HG03060 (cell line): ENCODE results near the gene HEATR9.
"Not testable (repeated sequence)": the region's sequence is repeated elsewhere in the genome, so short reads cannot be mapped to it uniquely, and the experiment has no call there.

Source experiments
- ATAC-seq: cut with Tn5 transposase; IDR thresholded peaks from one replicate; pipeline ENCODE4 v1.9.1; 2021; ENCODE audit warnings: low read depth, moderate number of reproducible peaks; ENCODE audit not compliant: unreplicated experiment

The HEATR9 gene, protein sequence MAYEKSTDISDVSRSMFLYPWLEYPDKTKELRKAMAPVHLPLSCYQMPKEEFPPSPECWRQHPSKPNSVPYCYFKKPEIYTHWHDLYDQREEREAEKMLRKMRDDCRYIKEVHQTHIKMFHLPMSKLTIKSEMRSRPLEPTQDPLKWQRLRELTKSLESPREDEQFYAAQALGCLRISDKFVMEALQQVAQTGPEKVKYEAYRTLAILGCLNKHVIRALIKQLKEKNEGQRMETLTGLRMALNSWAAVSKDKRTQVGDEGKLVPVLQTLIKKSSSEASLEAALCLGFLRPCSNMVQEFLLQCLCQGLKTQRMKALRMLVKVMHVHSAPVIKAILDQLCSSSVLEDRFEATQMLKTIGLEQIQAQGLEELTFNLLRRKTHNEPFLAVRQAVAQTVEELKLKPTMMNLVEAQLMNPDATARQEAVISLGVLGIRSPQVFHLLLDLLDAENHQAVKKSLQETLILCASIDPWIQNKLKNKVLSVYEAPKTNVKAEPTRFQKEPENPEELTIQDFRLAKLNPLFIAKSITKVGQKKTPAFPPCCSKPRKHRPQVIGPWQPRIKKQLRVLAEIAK

DNA sequence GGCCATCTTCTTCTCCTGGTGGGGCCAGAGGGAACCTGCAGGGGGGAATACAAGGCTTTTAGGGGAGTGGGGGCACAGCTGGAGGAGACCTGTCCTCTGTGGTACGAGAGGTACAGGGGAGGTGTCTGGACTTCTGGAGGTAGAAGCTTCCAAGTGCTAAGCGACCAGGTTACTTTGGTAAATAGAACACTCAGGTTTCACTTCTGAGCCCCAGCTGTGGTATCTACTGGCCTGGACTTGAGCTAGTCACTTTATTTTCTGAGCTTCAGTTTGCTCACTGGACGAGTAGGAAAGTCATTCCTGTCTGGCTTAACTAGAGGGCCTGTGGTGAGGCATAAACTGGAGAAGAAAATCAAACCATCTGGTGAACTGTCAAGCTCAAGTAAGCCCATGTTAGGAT lies at the start of gene HEATR9:
HEATR9 (minus strand) TSS at position 155 of the 400 bp plus-strand sequence; CDS start at position 6, 149 bp downstream.
- ATAC-seq: no peak

DNA sequence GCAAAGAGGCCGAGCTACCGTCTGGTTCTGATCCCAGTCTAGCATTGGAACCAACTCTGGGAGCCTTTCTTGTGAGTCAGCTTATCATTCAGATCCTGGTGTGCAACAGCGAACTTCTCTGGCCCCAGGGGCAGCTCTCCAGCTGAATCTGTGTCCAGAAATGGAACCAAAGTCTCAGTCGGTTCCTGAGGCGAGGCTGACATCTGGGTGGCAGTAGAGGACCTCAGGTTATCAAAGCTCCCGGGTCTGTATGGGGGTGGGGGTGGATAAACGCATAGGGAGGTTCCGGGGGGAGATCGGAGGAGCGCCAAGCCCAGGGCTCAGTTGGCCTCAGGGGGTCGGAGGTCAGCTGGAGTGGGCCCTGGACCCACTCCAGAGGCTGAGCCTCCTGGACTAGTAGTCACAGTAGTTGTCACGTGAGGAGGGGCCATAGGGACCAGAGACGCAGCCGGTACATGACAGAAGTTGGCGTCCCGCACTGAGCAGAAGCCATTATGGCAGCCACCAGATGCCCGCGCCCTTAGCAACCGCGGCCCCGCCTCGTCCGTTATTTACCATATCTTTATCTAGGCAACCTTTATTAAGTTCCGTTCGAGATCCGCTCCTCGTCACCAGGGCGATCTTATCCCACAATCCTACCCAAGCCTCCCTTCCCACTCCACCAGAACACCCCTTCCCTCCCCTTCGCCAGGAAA lies 49.0 kb upstream of the HEATR9 start:
- no peak for ATAC-seq

DNA sequence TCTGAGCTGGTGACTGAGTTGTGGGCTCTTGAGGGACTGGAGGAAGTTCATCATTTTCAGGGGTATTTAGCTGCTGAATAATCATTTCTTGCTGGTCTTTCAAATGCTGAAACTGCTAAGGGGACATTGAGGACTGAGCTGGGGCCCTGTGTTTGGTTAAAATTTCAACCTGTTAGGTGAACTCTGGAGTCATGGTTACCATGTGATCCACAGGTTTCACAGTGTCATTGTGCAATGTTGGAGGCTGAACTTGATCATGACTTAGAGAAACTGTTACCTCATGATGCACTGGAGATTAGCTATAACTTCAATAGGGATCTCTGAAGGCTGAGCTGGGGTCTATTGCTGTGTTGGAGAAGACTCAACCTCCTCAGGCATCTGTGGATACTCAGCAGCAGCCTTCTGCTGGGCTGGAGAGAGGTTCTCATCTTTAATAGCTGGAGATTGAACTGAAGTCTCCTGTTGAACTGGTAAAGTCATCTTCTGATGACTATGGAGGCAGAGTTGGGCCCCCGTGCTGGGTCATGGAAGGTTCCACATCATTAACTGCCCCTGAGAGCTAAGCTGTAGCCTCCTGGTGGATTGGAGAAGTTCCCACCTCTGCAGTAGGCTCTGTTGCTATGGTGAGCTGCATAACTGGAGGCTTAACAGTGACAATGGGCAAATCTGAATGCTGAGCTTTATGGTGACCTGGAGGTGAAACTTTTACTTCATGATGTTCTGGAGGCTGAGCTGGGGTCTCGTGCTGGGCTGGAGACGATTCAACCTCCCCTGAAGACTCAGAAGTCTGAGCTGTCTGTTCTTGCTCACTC lies 46.7 kb upstream of the HEATR9 start:
- no peak for ATAC-seq

DNA sequence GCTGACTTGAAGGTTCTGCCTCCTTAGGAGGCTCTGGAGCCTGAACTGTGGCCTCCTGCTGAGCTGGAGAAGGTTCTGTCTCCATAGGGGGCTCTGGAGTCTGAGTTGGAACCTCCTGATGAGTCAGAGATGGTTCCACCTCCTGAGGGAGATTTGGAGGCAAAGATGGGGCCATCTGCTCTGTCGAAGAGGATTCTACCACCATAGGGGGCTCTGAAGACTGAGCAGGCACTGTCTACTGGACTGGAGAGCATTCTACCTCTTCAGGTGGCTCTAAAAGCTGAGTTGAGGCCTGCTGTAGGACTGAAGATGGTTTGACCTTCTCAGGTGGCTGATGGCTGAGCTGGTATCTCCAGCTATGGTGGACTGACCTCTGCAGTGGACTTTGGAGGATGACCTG lies 45.7 kb upstream of the HEATR9 start:
- ATAC-seq: no peak

DNA sequence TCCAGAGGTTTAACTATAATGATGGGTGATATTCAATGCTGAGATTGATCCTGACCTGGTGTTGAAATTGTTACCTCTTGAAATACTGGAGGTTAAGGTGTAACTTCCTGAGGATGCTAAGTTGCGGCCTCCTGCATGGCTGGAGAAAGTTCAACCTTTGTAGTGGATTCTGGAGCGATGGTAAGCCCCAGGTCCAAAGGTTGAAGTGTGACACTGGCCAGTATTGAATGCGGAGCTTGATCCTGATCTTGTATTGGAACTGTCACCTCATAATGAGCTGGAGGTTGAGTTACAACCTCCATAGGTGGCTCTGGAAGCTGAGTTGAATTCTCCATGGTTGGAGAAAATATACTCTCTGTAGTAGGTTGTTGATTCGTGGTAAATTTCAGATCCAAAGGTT lies 44.9 kb upstream of the HEATR9 start:
- no peak for ATAC-seq

DNA sequence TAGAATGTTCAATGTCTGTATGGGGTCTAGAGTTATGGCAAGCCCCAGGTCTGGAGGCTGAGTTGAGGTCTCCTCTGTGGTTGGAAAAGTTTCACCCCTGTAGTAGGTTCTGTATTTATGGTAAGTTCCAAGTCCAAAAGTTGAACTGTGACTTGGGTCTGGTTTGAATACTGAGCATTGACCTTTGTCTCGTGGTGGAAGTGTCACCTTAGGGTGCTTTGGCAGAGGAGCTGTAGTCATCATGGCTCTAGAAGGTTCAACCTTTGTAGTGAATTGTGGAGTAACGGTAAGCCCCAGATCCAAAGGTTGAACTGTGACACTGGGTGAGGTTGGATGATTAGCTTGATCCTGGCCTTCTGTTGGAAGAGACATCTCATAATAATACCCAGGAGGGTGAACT lies 44.3 kb upstream of the HEATR9 start:
- ATAC-seq: no peak

DNA sequence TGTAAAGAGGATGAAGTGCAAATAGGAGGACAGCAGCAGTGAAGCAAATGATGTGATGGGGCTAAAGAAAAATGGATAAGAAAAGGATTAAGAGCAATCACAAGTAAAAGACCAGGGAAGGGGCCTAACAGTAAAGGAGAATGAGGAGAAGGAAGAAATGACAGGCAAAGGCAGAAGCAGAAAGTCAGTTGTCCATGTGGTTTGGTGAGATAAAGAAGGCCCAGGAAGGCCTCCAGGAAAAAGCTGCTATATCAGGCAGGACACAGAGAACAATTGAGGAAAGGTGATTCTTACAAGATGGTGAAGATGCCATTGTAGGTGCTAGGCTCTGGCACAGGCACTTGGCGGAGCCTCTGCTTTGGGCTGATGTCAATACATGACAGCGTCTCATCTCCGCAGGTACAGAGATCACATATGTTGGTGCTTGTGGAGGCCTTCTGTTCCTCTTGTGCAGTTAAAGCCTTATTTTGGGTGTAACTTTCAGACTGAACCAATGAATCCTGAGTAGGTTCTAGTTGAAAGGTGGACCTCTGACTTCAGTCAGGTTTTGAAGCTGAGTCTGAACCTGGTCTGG lies 43.7 kb upstream of the HEATR9 start:
- no peak for ATAC-seq

DNA sequence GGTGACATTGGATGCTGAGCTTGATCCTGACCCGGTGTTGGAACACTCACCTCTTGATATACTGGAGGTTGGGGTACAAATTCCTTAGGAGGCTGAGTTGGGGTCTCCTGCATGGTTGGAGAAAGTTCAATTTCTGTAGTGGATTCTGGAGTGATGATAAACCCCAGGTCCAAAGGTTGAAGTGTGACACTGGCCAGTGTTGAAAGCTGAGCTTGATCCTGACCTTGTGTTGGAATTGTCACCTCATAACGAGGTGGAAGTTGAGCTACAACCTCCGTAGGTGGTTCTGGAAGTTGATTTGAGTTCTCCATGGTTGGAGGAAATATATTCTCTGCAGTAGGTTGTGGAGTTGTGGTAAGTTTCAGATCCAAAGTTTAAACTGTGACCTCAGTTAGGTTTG lies 40.7 kb upstream of the HEATR9 start:
- ATAC-seq: no peak

DNA sequence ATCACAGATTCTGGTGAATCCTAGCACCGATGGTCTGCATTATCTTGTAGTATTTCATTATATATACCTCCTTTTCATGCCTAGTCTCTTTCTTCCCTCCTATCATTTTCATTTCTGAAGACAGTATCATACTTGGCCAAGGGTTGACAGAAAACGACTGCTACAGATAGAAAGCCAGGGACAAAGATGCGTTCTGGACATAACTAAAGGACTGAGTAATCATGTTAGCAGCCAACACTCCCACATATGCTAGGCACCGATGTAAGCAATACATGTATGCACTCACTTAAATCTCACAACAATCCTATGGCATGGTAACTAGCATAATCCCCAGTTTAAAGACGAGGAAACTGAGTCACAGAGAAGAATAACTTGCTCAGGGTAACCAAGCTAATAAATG lies 39.0 kb upstream of the HEATR9 start:
- no peak for ATAC-seq

DNA sequence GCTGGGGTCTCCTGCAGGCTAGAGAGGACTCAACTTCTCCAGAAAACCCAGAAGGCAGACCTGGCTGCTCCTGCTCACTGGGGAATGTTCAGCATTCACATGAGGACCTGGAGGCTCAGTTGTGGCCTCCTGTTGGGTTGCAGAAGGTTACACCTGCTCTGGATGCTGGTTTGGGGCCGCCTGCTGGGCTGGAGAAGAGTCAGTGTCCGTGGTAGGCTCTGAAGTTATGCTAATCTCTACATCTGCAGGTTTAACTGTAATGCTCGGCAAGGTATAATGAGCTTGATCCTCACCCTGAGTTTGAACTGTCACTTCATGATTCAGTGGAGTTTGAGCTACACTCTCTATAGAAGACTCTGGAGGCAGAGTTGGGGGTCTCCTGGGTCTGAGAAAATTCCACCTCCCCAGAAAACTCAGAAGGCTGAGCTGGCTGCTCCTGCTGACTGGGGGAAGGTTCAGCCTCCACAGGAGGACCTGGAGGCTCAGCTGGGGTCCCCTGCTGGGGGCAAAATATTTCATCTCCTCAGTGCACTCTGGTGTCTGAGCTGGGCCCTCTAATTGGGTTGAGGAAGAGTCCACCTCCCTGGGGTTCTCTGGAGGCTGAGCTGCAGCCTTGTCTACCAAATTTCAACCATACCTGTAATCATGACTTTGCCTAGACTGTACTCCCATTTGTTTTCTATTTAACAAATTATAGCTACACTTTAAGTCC lies 38.4 kb upstream of the HEATR9 start:
- no peak for ATAC-seq

DNA sequence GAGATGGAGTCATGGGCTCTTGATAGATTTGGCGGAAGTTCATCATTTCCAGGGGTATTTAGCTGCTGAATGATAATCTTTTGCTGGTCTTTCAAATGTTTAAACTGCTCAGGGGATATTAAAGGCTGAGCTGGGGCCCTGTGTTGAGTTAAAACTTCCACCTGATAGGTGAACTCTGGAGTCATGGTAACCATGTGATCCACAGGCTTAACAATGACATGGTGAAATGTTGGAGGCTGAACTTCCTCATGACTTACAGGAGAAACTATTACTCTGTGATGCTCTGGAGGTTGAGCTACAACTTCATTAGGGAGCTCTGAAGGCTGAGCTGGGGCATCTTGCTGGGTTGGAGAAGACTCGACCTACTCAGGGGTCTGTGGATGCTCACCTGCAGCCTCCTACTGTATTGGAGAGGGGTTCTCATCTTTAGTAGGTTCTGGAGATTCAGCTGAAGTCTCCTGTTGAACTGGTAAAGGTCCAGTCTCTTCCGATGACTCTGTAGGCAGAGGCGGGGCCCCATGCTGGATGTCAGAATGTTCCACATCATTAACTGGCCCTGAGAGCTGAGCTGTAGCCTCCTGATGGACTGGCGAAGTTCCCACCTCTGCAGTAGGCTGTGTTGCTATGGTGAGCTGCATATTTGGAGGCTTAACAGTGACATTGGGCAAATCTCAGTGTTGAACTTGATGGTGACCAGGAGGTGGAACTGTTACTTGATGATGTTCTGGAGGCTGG lies 37.7 kb upstream of the HEATR9 start:
- ATAC-seq: no peak

DNA sequence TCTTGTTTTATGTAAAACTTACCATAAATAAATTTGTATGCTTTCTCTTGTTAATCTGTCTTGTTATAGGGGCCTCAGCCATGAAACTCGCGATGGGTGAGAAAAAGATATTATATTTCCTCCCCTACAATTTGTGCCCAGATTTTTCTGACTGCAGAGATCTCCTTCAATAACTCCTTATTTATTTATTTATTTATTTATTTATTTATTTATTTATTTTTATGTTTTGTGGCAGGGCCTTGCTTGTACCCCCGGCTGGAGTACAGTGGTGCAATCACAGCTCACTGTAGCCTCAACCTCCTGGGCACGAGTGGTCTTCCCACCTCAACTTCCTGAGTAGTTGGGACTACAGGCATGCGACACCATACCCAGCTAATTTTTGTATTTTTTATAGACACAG lies 34.8 kb upstream of the HEATR9 start:
- ATAC-seq: no peak

DNA sequence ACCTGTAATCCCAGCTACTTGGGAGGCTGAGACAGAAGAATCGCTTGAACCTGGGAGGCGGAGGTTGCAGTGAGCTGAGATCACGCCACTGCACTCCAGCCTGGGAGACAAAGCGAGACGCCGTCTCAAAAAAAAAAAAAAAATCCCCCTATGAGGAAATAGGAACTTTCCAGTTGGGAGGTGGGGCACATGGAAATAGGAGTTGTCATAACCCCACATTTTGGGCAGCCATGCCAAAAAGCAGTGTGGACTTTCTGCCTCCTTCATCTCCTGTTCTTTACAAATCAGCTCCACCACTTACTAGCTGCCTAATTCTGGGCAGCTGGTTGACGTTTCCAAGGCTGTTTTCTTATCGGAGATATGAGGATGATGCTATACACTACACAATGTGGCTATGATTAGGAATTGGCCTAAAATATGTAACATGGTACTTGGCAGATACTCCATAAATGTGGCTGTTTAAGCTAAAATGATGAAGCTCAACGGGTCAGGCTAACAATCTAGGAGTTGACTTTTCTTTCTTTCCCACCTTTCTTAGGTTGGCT lies 33.0 kb upstream of the HEATR9 start:
- ATAC-seq: no peak

DNA sequence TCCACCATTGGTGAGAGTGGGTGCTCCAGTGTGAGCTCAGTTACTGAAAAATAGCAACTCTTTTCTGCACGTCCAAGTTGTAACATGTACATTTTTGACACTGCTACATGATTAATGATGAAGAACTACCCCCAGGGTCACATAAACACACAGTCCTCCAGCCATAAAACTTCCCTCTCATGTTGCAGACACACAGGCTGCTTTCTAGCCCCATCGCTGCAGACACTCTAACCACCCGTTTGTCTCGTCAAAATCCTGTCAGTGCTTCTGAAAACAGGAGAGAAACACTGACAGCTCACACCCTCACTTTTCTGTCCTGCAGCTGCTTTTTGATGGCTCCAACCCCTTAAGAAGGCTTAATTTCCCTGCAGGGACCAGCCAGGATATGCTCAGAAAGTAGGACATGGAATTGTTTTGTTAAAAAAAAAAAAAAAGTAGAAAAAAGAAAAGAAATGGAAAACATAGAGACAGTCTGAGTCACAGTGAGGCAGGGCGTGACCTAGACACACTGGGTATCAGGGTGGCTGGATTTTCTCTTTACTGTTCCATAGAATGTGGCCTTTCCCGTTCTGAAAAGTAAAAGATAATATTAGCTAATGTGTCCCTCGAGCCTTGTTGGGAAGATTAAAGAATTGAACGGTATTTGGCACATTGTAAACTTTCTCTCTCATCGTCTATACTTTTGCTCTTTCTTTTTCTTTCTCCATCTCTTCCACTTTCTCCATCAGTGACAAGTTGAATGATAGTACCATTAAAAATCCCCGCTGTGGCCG lies 32.2 kb upstream of the HEATR9 start:
- no peak for ATAC-seq

DNA sequence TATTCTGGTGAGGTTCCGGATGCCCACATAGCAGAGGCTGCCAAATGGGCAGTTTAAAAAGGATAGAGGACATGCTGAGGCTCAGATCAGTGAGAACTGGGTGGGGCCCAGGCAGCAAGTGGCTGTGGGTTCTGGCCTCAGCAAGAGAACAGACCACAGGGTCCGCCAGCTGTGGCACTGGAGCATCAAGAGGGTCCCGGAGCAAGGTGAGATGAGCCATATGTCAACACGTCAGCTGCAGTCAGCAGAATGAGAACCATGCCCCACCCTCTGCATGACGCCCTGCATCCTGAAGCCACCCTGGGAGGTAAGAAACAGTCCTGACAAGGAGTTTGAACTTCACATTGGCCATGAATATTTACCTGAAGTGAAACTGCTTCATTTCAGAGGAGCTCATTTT lies 31.6 kb upstream of the HEATR9 start:
- no peak for ATAC-seq

DNA sequence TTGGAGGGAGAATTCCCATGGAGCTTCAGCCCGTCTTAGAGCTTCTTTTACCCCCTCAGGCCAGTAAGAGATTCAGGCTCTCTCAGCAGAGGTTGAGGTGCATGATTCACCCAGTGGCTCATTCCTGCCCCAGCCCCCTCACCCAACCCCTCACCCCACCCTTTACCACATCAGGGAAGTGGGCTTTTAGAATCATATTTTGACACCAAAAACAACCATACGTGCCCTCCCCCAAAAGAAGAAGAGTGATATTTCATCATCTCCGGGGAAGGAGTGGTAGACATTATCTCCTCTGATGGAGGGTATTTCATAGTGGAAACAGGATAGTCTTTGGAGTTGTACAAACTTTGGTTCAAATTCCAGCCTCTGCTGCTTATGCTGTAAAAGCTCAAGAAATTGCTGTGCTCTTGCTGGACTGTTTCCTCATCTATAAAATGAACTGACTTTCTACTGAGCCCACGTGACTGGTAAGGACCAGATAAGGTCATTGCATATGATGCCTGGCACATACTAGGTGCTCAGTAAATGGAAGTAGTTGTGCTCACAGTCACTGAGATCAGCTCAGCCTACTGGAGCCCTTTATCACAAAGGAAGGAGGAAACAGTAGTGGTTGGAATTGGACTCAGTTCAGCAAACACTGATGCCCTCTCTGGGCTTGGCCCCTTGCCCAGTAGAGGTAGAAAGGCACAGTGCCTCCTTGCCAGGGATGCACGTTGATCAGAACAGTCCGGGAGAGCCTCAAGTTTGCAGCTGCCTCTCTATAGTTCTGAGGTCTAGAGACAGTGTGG lies 29.8 kb upstream of the HEATR9 start:
- no peak for ATAC-seq

DNA sequence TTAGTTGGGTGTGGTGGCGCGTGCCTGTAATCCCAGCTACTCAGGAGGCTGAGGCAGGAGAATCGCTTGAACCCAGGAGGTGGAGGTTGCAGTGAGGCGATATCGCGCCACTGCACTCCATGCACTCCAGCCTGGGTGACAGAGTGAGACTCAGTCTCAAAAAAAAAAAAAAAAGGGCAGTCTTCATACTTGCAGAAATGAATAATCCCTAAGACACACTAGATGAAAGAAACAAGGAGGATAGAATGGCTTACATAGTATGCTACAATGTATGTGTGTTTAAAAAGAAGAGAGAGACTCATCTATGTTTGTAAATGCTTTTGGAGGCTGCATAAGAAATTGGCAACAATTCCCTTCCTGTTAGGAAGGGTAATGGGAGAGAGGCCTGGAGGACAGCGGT lies 29.1 kb upstream of the HEATR9 start:
- not testable (repeated sequence) for ATAC-seq
